Measurements from ENCODE around the gene MAPRE3. TPM values are rescaled to one million over a fixed set of nuclear protein-coding genes. Genes with fewer than 3 reads are reported as not detected.

MAPRE3 gene
- total RNA-seq, 1 donor from 2014 or later = 1.1 TPM

- peak; percentile 41 for DNase-seq (ENCODE audit: low read depth, low spot score)
Observed at GRCh38 chr2:26982102-26982742, 11.8 kb downstream of the MAPRE3 start.

DNA sequence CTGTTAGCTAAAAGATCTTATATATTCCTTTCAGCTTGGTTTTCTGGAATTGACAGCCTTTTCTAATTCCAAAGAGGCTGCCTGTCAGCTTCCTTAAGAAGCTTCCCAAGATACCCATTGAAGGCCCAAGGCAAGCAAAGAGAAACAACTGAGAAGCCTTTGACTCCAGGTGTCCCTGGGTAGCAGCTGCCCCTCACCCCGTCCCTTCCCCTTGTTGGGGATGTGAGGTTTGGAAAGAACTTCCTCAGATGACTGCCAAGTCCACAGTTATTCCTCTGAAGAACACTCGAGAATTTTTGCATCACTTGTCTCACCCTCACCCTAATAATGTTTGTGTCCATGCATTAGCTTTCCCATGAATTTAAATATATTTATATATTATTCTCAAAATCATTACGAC is 13.3 kb downstream of the MAPRE3 start:
- no peak for DNase-seq (ENCODE audit: low read depth, low spot score)

DNA sequence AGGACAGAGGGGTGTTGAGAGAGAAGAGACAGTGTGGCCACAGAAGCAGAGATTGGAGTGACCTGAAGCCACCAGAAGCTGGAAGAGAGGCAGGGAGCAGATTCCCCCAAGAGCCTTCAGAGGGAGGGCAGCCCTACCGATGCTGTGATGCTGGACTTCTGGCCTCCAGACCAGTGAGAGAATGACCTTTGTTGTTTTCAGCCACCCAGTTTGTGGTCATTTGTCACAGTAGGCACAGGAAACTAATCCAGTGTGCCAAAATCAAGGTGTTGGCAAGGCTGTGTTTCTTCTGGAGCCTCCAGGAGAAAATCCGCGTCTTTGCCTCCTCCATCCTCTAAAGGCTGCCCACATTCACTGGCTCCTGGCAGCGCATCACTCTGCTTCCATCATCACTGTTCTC is 15.4 kb downstream of the MAPRE3 start:
- DNase-seq (ENCODE audit: low read depth, low spot score) = no peak

DNA sequence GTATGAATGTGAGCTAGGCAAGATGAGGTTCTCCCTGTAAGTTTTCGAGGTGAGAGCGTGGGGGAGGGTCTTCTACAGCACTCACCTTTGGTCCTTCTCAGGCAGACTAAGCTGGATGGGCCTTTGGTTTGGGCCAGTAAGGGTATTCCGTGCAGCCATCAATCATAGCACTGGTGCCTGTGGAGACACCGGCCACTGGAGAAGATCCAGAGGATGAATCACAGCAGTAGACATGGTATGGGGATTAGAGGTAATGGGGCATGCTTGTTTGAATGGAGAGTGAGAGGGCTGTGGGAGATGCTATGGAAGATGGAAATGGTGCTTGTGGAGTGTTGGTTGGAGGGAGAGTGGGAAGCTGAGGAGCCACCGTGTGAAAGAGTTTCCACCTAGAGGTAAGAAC is 16.1 kb downstream of the MAPRE3 start:
- DNase-seq (ENCODE audit: low read depth, low spot score) = no peak

DNA sequence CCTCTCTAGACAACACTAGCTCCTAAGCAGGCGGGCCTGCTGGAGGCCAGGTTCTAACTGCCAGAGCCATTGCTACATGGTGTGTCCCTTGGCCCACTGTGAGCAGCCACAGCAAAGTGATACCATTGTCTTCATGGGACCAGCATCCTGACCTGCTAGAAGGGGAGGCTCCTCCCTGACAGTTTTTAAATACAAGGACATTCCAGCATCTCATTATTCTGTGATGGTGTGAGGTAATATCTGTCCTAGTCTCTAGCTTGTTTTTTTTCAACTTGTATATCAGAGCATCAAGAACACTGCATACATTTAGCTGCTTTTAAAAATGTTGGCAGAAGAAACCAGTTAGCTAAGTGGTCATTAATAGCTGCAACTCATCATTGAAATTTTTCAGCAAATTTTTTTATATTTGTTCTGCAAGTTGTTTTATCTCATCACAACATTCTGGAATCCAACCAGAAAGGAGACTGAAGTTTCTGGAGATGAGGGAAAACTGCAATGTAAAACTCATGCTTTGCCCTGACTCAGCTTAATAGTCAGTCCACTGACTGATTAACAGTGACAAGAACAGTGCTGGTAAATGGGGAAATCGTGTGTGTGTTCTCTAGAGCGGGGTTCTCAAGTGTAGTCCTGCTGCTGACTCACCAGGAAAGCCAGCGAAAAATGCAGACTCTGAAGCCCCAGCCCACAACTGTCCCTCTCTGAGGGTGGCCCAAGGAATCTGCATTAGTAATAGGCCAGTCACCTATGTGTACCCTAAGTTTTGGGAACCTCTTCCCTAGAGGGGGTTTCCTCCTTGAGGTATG is 17.8 kb downstream of the MAPRE3 start:
- DNase-seq (ENCODE audit: low read depth, low spot score) = no peak

DNA sequence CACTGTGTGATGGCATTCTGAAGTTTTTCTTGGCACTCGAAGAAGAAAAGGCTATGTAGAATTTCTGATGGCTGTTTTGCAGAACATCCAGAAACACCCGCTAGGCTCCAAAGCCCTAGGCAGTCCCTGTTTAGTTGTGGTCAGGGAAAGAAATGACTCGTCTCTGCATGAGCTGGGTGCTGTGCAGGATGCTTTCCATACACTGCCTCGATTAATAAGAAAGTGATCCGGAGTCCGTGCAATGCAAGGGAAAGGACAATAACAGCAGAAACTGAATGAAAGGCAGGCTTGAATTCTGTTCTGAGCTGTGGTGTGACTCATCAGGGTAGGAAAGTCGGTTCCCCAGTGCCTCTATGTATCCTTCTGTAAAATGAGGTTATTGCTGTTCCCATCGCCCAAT is 18.7 kb downstream of the MAPRE3 start:
- DNase-seq (ENCODE audit: low read depth, low spot score) = no peak

DNA sequence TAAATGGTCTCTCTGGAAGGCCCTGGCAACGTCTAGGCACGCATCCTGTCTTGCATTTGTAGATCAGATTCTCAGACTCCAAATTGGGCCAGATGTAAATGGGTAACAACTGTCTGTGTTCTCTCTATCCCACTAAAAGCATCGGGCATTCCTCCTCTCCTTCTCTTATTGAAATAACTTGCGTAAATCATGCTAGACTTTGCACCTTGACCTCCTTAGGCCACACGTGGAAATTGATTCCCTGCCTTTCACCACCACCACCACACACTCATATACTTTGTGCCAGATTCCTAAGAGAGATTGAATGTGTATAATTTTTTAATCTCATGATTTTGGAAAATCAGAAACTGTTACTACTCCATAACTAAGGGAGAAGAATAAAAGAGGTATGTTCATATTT is 21.3 kb downstream of the MAPRE3 start:
- DNase-seq (ENCODE audit: low read depth, low spot score) = no peak

- no peak for DNase-seq (ENCODE audit: low read depth, low spot score)
Observed at GRCh38 chr2:26993768-26994167, 23.3 kb downstream of the MAPRE3 start.

- no peak for DNase-seq (ENCODE audit: low read depth, low spot score)
Observed at GRCh38 chr2:26994983-26995382, 24.5 kb downstream of the MAPRE3 start.

DNA sequence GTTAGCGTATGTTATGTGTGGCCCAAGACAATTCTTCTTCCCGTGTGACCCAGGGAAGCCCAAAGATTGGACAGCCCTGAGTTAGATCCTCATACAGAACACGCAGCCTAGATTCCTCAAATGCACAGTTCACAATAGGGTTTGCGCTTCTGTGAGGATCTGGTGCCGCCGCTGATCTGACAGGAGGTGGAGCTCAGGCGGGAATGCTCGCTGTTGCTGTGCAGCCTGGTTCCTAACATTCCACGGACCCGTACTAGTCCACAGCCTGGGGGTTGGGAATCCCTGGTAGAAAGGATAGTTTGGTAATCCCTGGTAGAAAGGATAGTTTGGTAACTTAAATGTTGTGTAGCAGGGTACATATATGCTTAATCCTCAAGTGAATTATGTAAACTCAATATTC is 27.0 kb downstream of the MAPRE3 start:
- no peak for DNase-seq (ENCODE audit: low read depth, low spot score)

GRCh38 chr2:26998323-26998722 is 27.9 kb downstream of the MAPRE3 start:
- DNase-seq (ENCODE audit: low read depth, low spot score) = no peak

DNA sequence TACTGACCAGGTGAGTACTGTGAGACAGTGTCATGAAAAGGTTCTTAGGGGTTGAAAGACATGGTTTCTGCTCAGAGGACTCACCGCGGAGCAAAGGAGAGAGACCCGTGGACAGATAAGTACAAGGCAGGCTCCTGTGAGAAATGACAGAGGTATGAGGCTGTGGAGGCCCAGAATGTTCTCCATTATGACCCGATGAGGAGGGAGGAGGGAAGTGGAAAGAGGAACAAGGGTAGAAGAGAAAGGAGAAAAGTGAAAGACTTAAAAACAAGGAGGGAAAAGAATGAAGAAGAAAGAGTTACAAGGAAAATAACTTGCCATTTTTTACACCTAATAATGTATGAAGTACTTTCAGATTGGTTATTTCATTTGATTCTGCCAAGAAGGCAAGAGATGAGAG is 29.8 kb downstream of the MAPRE3 start:
- DNase-seq (ENCODE audit: low read depth, low spot score) = no peak

DNA sequence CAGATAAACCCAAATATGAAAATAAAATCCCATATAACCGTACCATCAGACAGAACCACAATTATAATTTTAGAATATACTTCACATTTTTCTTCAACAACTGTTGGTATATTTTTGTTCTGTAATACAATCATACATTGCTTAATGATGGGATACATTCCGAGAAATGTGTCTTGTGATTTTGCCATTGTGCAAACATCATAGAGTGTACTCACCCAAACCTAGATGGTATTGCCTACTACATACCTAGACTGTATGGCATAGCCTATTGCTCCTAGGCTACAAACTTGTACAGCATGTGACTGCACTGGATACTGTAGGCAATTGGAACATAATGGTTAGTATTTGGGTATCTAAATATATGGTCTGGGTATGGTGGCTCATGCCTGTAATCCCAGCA is 30.6 kb downstream of the MAPRE3 start:
- no peak for DNase-seq (ENCODE audit: low read depth, low spot score)

GRCh38 chr2:27001950-27002349 is 31.5 kb downstream of the MAPRE3 start:
- DNase-seq (ENCODE audit: low read depth, low spot score) = no peak

GRCh38 chr2:27003007-27003406 is 32.6 kb downstream of the MAPRE3 start:
- DNase-seq (ENCODE audit: low read depth, low spot score) = no peak

DNA sequence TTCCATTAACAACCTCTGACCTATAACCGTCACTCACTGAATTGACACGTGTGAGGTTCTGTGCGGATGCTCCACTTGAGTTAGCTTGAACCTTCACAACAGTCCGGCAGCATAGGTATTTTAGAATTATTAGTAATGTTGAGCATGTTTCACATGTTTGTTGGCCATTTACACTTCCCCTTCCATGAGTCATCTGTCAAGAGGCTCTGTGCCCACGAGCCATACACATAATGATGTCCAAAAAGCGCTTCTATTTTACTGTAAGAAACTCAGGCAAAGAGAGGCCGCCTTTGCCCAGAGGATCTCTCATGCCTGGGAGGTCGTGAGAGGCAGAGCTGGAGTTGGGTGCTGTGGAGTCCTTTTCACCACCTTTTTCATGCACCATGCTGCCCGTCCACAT is 33.4 kb downstream of the MAPRE3 start:
- no peak for DNase-seq (ENCODE audit: low read depth, low spot score)

GRCh38 chr2:27006602-27007415 is 36.4 kb downstream of the MAPRE3 start:
- DNase-seq (ENCODE audit: low read depth, low spot score) = no peak

GRCh38 chr2:27007416-27008374 is 37.3 kb downstream of the MAPRE3 start:
- no peak for DNase-seq (ENCODE audit: low read depth, low spot score)

DNA sequence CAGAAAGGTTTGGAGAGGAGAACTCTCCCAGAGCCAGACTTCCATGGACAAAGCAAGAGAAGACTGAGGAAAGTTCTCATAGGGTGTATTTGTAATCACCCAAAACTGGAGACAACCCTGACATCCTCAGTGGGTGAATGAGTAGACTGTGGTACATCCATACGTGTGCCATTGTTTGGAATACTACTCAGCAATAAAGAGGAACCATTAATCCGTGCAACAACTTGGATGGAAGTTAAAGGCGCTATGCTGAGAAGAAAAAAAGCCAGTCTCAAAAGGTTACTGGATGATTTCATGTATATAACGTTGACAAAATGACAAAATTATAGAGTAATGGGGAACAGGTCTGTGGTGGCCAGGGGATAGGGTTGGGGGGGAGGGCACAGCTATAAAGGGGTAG is 38.2 kb downstream of the MAPRE3 start:
- no peak for DNase-seq (ENCODE audit: low read depth, low spot score)

GRCh38 chr2:27009083-27009482 is 38.6 kb downstream of the MAPRE3 start:
- no peak for DNase-seq (ENCODE audit: low read depth, low spot score)

- no peak for DNase-seq (ENCODE audit: low read depth, low spot score)
Observed at GRCh38 chr2:27009716-27010115, 39.3 kb downstream of the MAPRE3 start.

Measured in pulmonary artery endothelial cell (primary cell).